Hepatocyte (in vitro differentiated cells): Measurements from ENCODE around the gene ETV7.

ENCODE experiments used
- EZH2phosphoT487 ChIP-seq: fragments of 200-600 bp; sonication (generic); IDR thresholded peaks from one replicate; pipeline ENCODE4 v1.6.1; 2018; ENCODE audit warnings: antibody characterized with exemption, mild to moderate bottlenecking, low read depth, moderate library complexity; ENCODE audit not compliant: unreplicated experiment, severe bottlenecking
- TF ChIP-seq, protein P1 (sequence below): fragments of 200-600 bp; sonication (generic); IDR thresholded peaks from 2 replicates; pipeline ENCODE4 v1.5.1; 2016; ENCODE audit warnings: antibody characterized with exemption, mild to moderate bottlenecking; ENCODE audit not compliant: poor library complexity

GRCh38 chr6:36392621-36393020, 5.2 kb upstream of the ETV7 start:
- TF ChIP-seq, protein P1, sequence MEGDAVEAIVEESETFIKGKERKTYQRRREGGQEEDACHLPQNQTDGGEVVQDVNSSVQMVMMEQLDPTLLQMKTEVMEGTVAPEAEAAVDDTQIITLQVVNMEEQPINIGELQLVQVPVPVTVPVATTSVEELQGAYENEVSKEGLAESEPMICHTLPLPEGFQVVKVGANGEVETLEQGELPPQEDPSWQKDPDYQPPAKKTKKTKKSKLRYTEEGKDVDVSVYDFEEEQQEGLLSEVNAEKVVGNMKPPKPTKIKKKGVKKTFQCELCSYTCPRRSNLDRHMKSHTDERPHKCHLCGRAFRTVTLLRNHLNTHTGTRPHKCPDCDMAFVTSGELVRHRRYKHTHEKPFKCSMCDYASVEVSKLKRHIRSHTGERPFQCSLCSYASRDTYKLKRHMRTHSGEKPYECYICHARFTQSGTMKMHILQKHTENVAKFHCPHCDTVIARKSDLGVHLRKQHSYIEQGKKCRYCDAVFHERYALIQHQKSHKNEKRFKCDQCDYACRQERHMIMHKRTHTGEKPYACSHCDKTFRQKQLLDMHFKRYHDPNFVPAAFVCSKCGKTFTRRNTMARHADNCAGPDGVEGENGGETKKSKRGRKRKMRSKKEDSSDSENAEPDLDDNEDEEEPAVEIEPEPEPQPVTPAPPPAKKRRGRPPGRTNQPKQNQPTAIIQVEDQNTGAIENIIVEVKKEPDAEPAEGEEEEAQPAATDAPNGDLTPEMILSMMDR: no peak
- no peak for TF ChIP-seq EZH2phosphoT487
